OCI-LY7 (cell line): ENCODE results near the gene MCUR1. TPM values are rescaled to one million over a fixed set of nuclear protein-coding genes. Genes with fewer than 3 reads are reported as not detected.

ENCODE experiments used
- BruUV-seq: library from RNA; stranded (reverse); fragments of 400-500 nt; replicated peaks from 2 replicates; lab custom pipeline; 2021; lab: Mats Ljungman, UMichigan
- CTCF ChIA-PET: fragments of 300-600 bp; sonication (Branson Sonifier 250); formaldehyde crosslinking; loops from one replicate; lab custom pipeline; 2022; ENCODE audit warnings: antibody characterized with exemption; ENCODE audit not compliant: unreplicated experiment; lab: Charles Lee
- POLR2A ChIA-PET: fragments of 300-600 bp; sonication (Branson Sonifier 250); formaldehyde crosslinking; loops from one replicate; lab custom pipeline; 2022; ENCODE audit warnings: antibody characterized with exemption; lab: Charles Lee
- DNase-seq: peaks from one replicate; pipeline ENCODE4 v3.0.0-alpha.2; 2015; ENCODE audit warnings: low spot score
- H2AFZ ChIP-seq: fragments of 200-600 bp; sonication (generic), shearing (Covaris generic); 2 replicates; pipeline ENCODE4 v1.6.1; 2014; ENCODE audit warnings: mild to moderate bottlenecking, antibody characterized with exemption, low read length, moderate library complexity
- H3K27ac ChIP-seq: fragments of 200-600 bp; sonication (generic); 2 replicates; pipeline ENCODE4 v1.5.1; 2014; ENCODE audit warnings: mixed run types, low read depth, mild to moderate bottlenecking, moderate library complexity, low read length, inconsistent platforms; ENCODE audit not compliant: poor library complexity, severe bottlenecking
- H3K36me3 ChIP-seq: fragments of 200-600 bp; sonication (generic); 2 replicates; pipeline ENCODE4 v1.6.1; 2014; ENCODE audit warnings: mild to moderate bottlenecking, antibody characterized with exemption, low read length, moderate library complexity, mixed read lengths; ENCODE audit not compliant: insufficient read depth
- H3K4me1 ChIP-seq: fragments of 200-600 bp; sonication (generic); 2 replicates; pipeline ENCODE4 v1.5.1; 2014; ENCODE audit warnings: mild to moderate bottlenecking, low read length; ENCODE audit not compliant: insufficient read depth, poor library complexity, severe bottlenecking
- H3K4me2 ChIP-seq: fragments of 200-600 bp; sonication (generic); 2 replicates; pipeline ENCODE4 v1.6.1; 2014; ENCODE audit warnings: mild to moderate bottlenecking, low read length
- H3K4me3 ChIP-seq: fragments of 200-600 bp; sonication (generic); 2 replicates; pipeline ENCODE4 v1.5.1; 2014; ENCODE audit warnings: mild to moderate bottlenecking, low read depth, low read length; ENCODE audit not compliant: poor library complexity, severe bottlenecking
- H3K79me2 ChIP-seq: fragments of 200-600 bp; sonication (generic); 2 replicates; pipeline ENCODE4 v1.6.1; 2016; ENCODE audit warnings: low read depth, mild to moderate bottlenecking, low read length, moderate library complexity, mixed read lengths; ENCODE audit not compliant: insufficient read depth
- H3K9me2 ChIP-seq: fragments of 200-600 bp; sonication (generic); 2 replicates; pipeline ENCODE4 v1.6.1; 2016; ENCODE audit warnings: mild to moderate bottlenecking, low read length, mixed read lengths; ENCODE audit not compliant: insufficient read depth
- H3K9me3 ChIP-seq: fragments of 200-600 bp; sonication (generic); 2 replicates; pipeline ENCODE4 v1.6.1; 2014; ENCODE audit warnings: mild to moderate bottlenecking, mixed run types, low read length, mixed read lengths
- H4K20me1 ChIP-seq: fragments of 200-600 bp; sonication (generic); 2 replicates; pipeline ENCODE4 v1.6.1; 2014; ENCODE audit warnings: mild to moderate bottlenecking, antibody characterized with exemption, low read length, moderate library complexity, mixed read lengths; ENCODE audit not compliant: insufficient read depth
- EZH2phosphoT487 ChIP-seq: fragments of 200-600 bp; sonication (generic); IDR thresholded peaks from 2 replicates; pipeline ENCODE4 v1.6.1; 2018; ENCODE audit warnings: low read depth, borderline replicate concordance, mild to moderate bottlenecking, mixed run types, antibody characterized with exemption, low read length, moderate library complexity, mixed read lengths
- intact Hi-C: fragments of 100-400 bp; cut with micrococcal nuclease; formaldehyde crosslinking; loops from one replicate; pipeline ENCODE4 v1.10.0; 2022; ENCODE audit not compliant: unreplicated experiment
- total RNA-seq, 2 experiments: library from RNA; depleted of rRNA in 1 of 2; stranded (reverse); fragments of >200 nt in 1 of 2; shearing (Covaris generic) in 1 of 2; gene quantifications; 2 replicates each; pipeline ENCODE4 v1.2.3, GENCODE V29; 2014 to 2022
- TF ChIP-seq, protein P1 (sequence below): fragments of 200-600 bp; sonication (generic); conservative IDR thresholded peaks from 2 replicates; pipeline ENCODE4 v1.5.1; 2014; ENCODE audit warnings: mild to moderate bottlenecking, antibody characterized with exemption, low read length, moderate library complexity, mixed read lengths

The MCUR1 gene
- total RNA-seq, 2 experiments from 2014 or later = 17.3 to 31.1 TPM

DNA sequence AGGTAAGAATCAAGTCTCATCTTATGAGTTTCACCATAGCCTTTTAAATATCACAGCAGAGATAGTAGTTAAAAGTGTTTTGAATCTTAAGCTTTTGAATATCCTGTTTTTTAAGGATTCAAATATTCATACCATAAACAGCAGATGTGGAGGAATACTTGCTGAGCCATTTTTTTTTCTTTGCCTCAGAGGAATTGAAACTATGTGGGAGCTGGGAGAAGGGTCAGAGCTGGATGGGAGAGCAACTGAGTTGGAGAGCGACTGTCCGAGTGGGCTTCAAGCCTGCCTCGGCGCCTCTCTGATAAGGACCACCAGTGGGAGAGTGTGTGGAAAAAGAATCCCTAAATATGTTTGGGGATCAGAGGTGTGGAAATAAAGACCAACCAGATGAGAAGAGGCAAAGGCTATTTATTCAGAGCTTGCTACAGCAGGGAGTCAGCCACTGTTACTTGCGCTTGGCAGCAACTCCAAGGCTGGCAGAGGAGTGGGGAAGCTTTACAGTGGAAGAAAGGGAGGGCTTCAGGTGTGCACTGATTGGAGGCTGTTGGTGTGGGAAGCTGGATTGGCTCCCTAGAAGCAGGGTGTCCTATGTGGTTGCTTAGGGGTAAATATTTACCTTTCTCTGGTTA, 34.3 kb upstream of the MCUR1 start:
- no peak for DNase-seq
- Histone ChIP-seq H3K36me3 (no peaks in the 10 kb centered on the region), H2AFZ (no peak overlapping the region), H3K9me2 (no peaks in the 10 kb centered on the region), H3K4me2 (no peak overlapping the region), H3K27ac (no peak overlapping the region), H3K4me3 (no peak overlapping the region), H3K9me3 (no peaks in the 10 kb centered on the region), H3K4me1 (no peaks in the 10 kb centered on the region), H4K20me1 (no peaks in the 10 kb centered on the region), H3K79me2 (no peaks in the 10 kb centered on the region)
- no TSS peak for BruUV-seq
- POLR2A ChIA-PET = no interaction called here
- CTCF ChIA-PET = no interaction called here
- no peak for TF ChIP-seq EZH2phosphoT487
- TF ChIP-seq, protein P1, sequence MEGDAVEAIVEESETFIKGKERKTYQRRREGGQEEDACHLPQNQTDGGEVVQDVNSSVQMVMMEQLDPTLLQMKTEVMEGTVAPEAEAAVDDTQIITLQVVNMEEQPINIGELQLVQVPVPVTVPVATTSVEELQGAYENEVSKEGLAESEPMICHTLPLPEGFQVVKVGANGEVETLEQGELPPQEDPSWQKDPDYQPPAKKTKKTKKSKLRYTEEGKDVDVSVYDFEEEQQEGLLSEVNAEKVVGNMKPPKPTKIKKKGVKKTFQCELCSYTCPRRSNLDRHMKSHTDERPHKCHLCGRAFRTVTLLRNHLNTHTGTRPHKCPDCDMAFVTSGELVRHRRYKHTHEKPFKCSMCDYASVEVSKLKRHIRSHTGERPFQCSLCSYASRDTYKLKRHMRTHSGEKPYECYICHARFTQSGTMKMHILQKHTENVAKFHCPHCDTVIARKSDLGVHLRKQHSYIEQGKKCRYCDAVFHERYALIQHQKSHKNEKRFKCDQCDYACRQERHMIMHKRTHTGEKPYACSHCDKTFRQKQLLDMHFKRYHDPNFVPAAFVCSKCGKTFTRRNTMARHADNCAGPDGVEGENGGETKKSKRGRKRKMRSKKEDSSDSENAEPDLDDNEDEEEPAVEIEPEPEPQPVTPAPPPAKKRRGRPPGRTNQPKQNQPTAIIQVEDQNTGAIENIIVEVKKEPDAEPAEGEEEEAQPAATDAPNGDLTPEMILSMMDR = no peak
- intact Hi-C loops = no loop called here

DNA sequence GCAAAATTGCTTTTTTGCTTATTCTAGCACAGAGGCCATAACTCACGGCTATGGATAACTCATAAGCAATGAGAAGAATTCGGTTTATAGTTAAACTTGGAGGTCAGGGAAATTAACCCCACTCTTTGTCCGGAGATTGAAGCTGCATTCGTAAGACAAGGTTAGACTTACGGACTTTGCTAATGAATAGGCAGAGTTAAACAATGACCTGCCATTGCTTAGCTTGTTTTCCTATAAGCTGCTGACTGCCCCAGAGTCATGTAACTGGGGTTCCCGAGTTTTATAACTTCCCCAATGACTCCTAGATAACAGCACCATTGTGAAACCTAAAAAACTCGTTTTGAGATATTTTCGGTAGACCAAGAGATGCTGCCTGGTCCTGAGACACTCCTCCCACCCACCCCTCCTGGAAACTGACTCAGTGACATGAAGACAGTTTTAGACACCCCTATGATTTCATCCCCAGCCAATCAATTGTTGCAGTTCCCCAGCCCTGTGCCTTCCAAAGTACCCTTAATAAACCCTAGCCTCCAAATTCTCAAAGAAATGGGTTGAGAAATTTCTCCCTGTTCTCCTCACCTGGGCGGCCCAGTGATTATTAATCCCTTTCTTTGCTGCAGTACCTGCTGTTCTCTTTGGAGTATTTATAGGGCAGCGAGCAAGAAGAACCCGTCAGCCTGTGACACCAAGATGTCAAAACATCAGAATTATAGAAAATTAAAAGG, 33.1 kb upstream of the MCUR1 start:
- no peak overlapping the region for H3K4me2 ChIP-seq
- no peak for DNase-seq
- intact Hi-C loops = no loop called here
- no peaks in the 10 kb centered on the region for H4K20me1 ChIP-seq
- POLR2A ChIA-PET = interaction anchor here (0.6 kb wide), 1 partner anchor 190 kb away, joined by 3 read pairs; no protein-coding TSS in a partner anchor
- H3K27ac ChIP-seq = no peak overlapping the region
- H3K4me3 ChIP-seq = no peak overlapping the region
- H3K79me2 ChIP-seq = no peaks in the 10 kb centered on the region
- no peak overlapping the region for H2AFZ ChIP-seq
- H3K9me3 ChIP-seq = no peaks in the 10 kb centered on the region
- H3K4me1 ChIP-seq = no peaks in the 10 kb centered on the region
- no peak for TF ChIP-seq EZH2phosphoT487
- TF ChIP-seq, protein P1 = no peak
- H3K36me3 ChIP-seq = no peaks in the 10 kb centered on the region
- no peaks in the 10 kb centered on the region for H3K9me2 ChIP-seq
- CTCF ChIA-PET = no interaction called here
- BruUV-seq = no TSS peak

DNA sequence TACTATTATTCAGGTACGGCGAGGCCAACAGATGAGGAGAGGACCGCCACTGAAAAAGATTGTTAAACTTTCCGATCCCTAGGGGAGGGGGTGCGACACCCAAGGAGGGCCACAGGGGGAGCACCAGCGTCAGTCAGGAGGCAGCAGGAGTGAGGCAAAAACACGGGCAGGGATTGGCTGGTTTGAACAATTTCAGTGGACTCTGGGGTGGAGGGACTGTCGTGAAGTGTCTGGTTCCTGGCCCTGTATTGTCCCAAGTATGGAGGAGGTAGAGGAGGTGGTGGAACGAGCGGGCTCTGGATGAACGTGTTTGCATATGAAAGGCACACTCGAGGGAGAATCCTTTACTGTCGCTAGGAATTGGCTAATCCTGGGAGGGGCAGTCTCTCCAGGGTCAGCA, 32.5 kb upstream of the MCUR1 start:
- no peak for DNase-seq
- no peak overlapping the region for H3K4me2 ChIP-seq
- TF ChIP-seq EZH2phosphoT487 = no peak
- TF ChIP-seq, protein P1 = peak; percentile 47

More for the DNA sequence above, 32.5 kb upstream of the MCUR1 start:
- Histone ChIP-seq H3K36me3 (no peaks in the 10 kb centered on the region), H3K4me1 (no peaks in the 10 kb centered on the region), H3K9me3 (no peaks in the 10 kb centered on the region), H2AFZ (no peak overlapping the region), H3K27ac (no peak overlapping the region), H3K79me2 (no peaks in the 10 kb centered on the region), H3K9me2 (no peaks in the 10 kb centered on the region), H4K20me1 (no peaks in the 10 kb centered on the region), H3K4me3 (no peak overlapping the region)
- intact Hi-C loops = no loop called here
- POLR2A ChIA-PET = interaction anchor here (0.6 kb wide), 1 partner anchor 191 kb away, joined by 3 read pairs; no protein-coding TSS in a partner anchor
- CTCF ChIA-PET = no interaction called here
- BruUV-seq = no TSS peak
